Activated CD8-positive, alpha-beta memory T cell treated with anti-CD3 and anti-CD28 coated beads, Interleukin-2, amount 50 U/mL, for 24 hours (primary cell): ENCODE measurements around the gene SLC46A2.

Experiments used
- DNase-seq: peaks from one replicate; pipeline ENCODE4 v3.0.0-alpha.2; 2020; ENCODE audit errors: extremely low read depth

Gene SLC46A2

DNA sequence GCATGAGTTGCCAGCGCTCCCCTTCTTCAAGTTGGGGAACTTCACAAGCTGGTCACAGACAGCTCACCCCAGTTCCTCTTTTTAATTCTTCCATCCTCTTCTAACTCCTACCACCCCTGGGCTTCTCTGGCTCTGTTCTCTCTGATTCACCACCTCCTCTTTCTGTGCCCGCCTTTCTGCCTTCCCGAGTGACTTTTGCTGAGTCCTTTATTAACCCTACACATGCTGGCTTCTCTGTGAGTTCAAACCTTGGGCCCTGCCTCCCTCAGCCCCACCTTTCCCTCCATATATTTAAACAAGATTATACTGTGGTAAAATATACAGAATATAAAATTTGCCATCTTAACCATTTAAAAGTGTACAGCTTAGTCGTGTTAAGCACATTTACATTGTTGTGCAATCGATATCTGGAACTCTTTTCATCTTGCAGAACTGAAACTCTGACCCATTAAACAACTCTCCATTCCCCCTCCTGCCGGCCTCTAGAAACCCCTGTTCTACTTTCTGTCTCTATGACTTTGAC, 32.0 kb downstream of the SLC46A2 start:
- DNase-seq: no peak

DNA sequence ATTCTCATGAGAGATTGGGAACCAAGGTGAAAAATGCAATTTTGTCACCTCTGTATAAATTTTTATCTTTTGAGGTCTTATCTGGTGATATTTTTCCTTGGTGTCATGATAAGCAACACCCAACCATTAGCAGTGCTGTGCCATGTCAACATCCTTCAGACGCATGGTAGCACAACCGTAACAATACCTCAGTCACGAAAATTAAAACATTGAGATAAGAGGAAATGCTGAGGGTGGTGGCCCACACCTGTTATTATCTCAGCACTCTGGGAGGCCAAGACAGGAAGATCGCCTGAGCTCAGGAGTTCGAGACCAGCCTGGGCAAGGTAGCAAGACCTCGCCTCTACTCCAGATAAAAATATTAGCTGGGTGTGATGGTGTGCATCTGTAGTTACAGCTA, 32.7 kb downstream of the SLC46A2 start:
- no peak for DNase-seq

DNA sequence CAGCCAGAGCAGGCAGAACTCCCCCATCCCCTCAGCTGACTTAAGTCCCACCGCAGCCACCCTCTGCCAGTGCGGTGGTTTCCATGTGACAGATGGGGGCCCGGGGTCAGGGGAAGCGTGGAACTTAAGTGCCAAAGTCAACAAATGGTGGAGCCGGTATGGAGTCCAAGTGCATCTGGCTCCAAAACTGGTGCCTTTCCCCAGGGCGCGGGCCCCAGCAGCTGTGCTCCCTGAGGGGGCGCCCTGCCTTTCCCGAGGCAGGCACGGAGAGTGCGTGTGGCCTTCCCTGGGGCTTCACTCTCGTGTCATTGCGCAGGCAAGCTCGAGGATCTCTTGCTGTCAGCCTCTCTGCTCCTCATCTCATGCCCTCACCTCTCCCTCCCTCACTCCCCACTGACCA, 33.8 kb downstream of the SLC46A2 start:
- DNase-seq: no peak

DNA sequence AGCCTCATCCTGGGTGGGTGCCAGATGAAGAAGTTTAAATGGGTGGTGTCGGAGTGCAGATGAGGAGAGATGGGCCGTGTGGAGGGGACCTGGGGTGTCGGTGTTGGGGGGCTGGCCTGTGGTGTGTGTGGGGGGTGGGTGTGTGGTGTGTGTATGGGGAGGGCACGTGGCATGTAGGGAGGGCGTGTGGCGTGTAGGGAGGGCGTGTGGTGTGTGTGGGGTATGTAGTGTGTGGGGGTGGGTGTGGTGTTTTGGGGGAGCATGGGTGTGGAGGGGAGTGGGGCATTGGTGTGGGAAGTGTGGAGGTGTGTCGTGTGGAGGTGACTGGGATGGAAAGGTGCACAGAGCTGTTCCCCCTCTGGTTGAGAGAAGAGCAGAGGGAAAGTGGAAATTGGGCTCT, 34.5 kb downstream of the SLC46A2 start:
- no peak for DNase-seq

DNA sequence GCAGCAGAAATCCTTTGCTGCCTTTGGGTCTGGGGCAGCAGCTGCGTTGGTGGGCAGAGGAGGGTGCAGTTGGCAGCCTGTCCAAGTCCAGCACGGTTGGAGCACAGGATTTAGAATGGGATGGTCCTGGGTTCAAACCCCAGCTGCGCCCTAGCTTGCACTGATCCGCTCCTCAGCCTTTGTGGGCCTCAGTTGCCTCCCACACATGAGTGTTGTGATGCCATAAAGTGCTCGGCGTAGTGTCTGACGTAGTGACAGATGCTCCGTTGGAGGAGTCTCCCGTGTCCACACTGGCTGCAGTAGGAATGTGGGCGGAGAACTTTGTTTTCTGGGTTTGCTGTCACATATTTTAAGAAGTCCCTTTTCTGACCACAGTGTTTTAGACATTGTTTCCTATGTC, 36.0 kb downstream of the SLC46A2 start:
- DNase-seq: no peak

DNA sequence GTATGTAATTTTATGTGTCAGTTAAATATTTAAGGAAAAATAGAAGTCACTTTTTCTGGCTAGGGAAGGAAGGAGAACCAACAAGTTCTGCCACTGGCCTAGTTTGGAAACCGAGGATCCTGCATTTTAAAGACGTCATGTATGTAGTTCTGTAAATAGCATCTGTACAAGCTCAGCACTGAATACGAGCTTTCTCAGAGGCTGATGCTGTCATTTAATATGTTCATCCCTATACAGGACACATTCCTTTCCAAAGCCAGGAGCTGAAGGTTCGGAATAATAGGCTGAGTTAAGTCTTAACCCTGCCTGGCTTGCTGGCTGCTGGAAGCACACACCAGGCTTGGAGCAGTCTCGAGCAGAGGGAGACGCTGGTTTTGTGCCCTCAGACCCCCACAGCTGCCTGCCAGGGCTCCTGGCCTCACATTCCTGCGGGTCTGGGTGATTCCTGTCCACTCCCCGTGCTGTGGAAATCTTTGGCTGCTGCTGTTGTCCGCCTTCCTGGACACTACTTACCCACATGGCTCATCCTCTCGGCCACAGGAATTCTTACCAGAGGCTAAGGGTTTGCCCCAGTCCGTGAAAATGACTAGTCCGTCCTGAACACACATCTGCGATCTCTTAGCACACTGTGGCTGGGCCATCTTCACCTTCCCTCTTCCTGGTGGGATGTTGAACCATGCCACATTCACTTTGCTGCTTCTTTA, 36.6 kb downstream of the SLC46A2 start:
- no peak for DNase-seq

DNA sequence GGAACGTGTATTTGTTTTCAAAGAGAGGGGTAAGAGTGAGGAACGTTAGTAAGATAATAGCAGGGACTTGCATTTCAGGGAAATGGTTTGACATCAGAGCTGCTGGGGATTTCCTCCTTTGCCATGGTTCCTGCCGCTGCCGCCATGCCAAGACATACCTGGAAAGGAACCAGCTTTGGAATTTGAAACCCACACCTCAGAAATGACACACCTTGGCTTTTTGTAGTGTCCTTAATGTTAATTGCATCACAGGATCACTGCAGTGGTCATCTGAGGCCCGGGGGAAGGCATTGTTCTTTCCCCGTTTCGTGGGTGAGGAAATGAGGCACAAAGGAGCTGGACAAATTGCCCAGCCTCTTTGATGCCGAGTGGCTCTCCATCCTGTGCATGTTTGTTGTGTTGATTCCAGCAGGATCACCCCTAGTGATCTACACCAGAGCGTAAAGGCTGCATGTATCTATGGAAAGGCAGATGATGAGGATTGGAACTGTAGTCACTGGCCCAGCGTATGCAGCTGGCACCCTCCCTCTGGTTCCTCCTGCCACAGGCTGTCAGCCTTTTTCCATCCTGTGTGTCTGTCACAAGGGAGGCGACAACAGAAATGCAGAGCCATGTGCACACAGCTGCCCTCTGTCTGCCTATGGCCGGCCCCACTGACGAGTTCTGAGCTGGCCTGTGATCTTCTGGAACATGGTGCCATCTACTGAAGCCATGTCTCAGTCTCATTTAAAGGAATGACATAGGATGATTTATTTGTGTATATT, 37.8 kb downstream of the SLC46A2 start:
- DNase-seq: no peak

DNA sequence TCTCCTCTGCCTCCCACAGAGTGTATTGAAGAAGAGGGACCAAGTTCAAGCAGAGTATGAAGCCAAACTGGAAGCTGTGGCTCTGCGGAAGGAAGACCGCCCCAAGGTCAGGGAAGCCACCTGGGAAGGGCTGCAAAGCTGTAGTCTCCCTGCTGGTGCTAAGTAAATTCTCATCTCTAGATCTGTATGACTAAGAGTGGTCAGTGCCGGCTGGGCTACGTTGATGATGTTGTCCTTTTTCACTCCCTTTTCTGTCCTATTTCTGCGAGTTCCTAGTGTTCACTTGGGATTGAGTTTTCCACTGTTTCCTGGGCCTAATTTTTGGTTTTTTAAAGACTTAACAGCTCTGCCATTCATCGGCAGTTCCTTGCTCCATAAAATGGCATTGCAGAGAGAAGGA, 39.8 kb downstream of the SLC46A2 start:
- no peak for DNase-seq

DNA sequence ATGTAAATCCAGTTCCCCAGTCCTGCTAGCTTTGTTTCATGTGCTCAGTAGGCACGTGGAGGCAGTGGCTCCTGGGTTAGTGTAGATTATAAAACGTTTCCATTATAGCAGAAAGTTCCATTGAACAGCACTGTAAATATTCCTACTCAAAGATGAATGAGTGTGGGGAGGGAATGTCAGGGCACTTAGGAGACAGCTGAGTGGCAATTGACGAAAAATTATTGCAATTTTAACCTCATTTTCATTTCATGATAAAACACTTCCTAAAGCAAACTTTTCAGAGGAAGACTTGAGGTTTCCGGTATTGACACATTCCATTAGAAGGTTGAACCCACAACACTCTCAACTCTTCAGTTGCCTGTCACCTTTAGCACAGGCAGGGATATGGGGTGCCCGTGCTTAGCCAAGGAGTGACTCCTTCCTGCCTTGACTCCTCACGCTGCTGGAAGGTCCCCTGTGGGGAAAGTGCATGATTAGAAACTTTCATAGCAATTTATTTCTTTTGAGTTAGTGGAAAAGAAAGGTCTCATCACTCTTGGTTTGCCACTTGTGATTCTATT, 41.2 kb downstream of the SLC46A2 start:
- no peak for DNase-seq

DNA sequence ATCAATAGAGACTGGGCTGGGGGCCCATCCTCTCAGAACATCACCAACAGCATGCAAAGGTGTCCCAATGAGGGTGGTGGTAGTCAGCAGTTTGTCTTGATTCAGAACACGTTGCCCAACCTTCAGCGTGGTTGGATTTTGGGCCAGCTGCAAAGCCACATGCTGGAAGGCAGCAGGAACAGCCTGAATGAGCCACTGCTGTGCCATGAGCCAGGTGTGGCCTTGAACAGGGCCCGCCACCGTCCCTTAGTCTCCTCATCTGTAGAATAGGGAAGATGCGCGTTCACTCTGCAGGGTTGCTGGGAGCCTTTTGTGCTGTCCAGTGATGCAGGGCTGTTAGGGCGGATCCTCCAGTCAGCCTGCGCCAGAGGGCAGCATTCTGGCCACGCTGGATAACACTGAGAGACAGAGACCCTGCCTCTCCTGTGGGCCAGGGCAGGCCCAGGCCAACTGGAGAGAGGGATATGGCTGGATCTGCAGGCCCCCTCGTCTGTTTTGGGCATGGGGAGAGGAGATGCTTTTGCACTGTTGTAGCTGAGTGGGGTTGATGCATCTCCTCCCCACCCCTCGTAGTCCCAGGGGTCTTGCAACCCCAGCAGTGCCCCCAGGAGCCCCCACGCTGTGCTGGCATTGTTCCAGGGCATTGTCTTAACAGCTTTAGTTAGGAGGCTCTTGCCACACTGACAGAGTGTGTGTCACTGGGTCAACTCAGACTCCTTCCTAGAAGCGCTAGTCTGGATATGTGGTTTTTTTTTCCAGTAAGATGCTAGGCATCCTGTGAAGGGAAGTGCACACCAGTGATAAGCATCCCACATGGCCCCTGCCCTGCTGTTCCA, 42.1 kb downstream of the SLC46A2 start:
- DNase-seq: no peak

DNA sequence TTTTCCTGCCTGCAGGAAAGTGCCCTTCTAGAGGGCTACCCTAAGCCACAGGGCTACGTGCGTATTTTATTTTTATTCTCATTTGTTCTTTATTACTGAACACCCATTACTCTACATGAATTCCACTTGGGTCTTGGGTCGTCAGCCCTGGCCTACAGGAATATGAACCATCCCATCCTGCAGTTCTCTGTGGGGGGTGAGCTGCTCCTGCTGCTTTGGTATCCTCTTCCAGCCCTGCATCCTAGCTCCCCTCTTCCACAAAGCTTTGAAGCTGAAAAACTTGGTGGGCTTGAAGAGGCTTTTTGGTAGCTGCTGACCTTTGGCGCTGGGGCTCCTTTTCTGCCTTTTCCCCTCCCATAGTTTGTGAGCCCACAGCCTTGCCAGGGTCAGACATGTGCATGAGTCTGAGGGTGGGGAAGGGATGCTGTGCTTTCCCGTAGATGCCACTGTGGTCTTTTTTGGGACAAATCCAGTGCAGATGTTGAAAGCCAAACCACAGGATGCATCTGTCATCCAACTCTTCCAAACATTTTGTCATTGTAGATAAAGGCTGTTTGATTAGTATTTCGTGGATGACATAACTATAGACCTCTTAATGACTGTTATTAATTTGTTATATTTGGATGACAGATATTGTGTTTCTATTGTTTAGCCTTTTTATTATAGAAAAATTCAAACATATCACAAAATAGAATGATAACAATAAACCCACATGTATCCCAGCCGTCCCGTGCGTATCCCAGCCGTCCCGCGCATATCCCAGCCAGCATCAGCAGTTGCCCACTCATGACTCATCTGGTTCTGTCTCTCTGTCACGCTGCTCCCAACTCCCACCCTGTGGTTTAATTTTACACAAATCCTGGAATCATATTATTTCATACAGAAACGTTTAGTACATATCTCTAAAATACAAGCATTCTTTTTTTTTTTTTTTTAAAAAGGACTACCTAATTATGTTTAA, 43.9 kb downstream of the SLC46A2 start:
- no peak for DNase-seq

DNA sequence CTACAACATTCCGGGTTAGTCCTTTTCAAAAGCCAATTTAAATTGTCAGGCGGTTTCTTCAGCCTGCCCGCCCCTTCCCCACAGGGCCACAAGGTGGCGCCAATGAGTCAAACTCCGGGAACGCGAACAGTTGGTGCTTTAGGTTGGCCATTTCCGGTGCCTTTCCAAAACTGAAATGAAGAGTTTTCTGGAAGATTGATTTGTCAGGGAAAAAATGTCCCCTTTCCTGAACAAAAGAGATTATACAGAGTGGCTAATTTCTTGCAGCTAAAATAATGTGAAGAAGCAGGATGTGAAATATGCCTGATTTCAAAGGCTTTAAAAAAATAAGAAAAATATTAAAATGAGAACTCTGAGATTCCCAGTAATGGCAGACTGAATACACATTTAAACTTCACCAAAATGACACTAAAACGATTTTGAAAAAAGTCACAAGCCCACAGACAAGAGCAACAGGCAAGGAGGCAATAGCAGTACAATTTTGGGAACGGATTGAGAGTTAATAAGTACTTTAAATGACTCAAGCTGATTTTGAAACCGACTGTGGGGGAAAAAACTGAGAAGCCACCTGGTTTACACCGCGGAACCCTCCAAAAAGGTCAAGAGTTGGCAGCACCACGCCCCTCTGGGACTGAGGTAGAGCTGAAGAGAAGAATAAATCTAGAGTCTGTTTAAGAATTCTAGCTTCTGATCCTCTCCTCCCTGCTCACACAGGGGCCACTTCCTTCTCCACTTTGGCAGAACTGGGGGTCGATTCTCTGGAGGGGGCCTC, 45.7 kb downstream of the SLC46A2 start:
- peak; percentile 33 for DNase-seq

DNA sequence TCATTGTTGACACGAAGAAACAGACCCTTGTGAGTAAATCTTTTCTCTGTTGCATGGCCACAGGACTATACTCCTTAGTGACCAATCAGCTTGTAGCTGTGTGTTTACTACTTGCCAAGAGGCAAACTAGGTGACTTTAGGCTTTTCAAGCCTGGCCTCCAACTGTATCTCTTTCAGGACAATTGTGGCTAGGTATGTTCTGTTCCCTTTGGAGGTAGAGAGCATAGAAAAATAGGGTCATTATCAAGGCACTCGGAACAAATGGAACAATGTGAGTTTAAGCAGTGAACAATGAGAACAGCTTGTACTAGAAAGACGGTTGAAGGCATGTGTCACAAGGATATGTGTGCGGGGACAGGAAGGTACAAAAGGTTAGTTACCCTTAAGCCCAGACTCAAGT, 48.1 kb downstream of the SLC46A2 start:
- no peak for DNase-seq

DNA sequence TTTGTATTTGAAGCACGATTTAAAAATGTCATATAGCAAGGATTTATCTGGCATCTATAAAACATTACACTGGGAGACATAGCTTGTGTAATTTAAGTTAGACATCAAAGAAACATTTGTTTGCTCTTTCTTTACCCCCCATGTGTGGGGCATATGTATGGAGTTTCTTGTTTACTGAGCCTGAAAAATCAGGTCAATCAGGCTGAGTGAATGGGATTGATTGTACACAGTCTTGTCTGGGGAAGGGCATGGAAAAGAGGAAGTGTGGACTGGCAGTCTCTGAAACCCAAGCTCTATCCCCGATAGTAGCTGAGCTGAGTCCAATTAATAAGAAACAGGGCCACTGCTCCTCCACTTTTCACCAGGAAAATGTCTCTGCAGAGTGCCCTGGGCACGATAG, 49.4 kb downstream of the SLC46A2 start:
- no peak for DNase-seq

DNA sequence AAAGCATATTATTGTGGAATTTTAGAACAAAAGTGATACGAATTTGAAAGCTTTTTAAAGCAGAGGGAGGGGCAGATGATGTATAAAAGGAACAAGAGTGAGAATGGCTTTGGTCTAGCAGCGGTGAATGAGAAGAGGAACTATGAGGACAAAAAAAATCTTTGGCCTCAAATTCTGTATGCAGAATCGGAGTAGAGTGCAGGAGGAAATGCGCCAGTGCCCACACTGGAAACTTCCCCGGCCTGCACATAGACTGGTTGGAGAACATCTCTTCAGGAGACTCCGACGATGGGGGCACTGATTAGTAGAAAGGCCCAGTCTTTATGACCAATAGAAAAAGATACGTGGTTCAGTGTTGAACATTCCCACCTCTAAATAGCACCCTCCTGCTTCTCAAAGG, 51.3 kb downstream of the SLC46A2 start:
- no peak for DNase-seq

DNA sequence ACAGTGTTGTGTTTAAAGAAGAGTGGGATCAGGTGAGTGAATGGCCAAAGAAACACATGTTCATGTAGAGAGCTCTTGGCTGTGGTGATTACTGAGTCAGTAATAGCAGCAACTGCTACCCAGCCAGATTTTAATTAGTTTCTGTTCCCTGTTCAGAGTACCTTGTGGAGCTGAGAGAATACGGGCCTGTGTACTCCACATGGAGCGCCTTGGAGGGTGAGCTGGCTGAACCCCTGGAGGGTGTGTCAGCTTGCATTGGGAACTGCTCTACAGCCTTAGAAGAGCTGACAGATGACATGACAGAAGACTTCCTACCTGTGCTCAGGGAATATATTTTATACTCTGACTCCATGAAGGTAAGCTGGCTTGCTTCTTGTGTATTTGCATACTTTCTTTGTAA, 52.3 kb downstream of the SLC46A2 start:
- DNase-seq: no peak

DNA sequence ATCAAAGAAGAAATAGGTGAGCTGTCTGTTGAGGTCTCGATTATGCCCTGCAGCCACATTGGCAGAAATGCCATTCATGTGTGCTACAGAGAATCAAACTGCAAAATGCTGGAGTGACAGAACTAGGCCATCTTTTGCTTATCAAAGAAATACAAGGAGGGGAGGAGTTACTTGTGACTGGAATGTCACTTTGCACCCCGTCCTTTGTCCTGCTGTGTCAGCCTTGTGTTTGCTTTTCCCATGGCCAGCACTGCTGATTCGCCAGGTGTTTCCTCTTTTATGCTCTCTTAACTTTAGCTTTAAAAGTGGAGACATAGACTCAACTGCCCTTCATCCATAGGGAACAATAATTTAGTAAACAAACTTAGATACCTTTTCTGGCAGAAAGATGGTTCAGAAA, 54.3 kb downstream of the SLC46A2 start:
- no peak for DNase-seq

DNA sequence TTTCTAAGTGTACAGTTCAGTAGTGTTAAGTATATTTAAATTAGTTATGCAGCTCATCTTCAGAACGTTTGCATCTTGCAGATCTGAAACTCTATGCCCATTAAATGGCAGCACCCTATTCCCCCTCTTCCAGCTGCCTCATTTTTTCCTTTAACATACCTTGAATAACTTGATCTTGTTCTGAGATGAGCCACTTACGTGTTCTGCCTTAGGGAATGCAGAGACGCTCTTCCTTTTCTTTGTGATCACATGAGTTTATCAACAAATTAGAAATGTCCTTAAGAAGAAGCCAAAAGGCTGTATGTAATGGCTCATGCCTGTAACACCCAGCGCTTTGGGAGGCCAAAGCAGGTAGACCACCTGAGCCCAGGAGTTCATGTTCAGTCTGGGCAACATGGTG, 57.6 kb downstream of the SLC46A2 start:
- no peak for DNase-seq

DNA sequence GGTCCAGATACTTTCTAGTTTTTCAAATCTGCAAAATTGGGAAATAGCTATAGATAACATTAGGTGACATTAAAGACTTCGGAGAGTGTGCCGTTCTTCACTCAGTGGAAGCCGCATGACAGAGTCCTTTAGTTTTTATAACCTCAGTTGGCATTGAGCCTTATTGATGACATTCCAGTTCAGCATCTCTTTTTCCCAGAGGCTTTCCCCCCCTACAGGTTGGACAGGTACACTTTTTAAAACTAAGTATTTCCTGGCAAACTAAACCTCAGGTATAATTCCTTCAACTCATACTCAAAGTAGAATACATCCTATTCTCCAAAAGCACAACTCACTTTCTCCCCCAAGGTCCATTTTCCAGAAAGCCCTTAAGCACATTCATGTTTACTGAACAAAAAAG, 58.7 kb downstream of the SLC46A2 start:
- no peak for DNase-seq

DNA sequence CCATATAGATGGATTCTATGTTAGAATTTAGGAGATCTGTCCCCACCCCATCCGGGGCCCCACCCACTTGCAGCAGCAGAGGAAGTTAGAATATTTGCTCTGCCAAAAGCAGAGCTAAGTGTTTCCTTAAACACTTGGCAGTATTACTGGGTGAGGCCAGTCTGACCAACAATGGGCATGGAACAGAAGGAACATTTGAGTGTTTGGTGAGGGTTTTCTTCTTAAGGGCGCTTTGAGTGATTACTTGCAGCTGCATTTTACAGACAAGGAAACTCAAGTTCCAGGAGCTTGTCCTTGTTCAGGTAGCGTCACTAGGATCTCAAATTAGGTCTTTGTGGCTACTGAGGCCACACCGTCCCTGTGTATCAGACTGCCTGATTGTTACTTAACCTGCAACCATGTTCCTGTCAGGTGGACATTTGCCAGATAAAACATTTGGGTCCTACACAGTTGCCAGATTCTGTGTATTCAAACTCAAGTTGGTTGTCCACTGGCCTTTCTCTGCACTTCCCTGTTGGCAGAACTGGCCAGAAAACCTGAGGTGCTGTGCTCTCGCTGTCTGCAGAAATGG, 59.3 kb downstream of the SLC46A2 start:
- no peak for DNase-seq
